ENCODE measurements around the gene TNKS2.

Gene TNKS2

GRCh38 chr10:91787258-91787657 lies 11.0 kb upstream of the TNKS2 start:
- Histone ChIP-seq H3K27ac (ENCODE audit: low read depth, low read length) (no peak overlapping the region), H3F3A (ENCODE audit: control insufficient read depth, insufficient read depth) (no peaks in the 10 kb centered on the region), H3K9me3 (ENCODE audit: control insufficient read depth, insufficient read depth, low read length) (no peaks in the 10 kb centered on the region), H3K79me2 (ENCODE audit: control insufficient read depth, low read length) (no peaks in the 10 kb centered on the region), H3K4me2 (ENCODE audit: low read length) (no peak overlapping the region), H3K9me2 (replicated peaks; ENCODE audit: control insufficient read depth, low read length) (no peaks in the 10 kb centered on the region), H3K4me3 (ENCODE audit: low read length) (no peak overlapping the region), H3K4me1 (ENCODE audit: control insufficient read depth, low read length) (peaks cover 3% of the 10 kb centered on the region; the same call in 1 of the 2 replicates), H4K20me1 (ENCODE audit: control insufficient read depth, insufficient read depth, low read depth, low read length) (no peaks in the 10 kb centered on the region), H3K36me3 (ENCODE audit: control insufficient read depth, low read length) (no peaks in the 10 kb centered on the region), H3K27me3 (ENCODE audit: control insufficient read depth, low read length) (no peaks in the 10 kb centered on the region)
- TF ChIP-seq EZH2phosphoT487 (IDR thresholded peaks at IDR 0.05; ENCODE audit: borderline replicate concordance, low read length) (no peak), CTCF (IDR thresholded peaks at IDR 0.05; ENCODE audit: low read depth, low read length, poor library complexity, severe bottlenecking) (no peak)

- Histone ChIP-seq H3K4me3 (ENCODE audit: low read length) (no peak overlapping the region), H4K20me1 (ENCODE audit: control insufficient read depth, insufficient read depth, low read depth, low read length) (no peaks in the 10 kb centered on the region), H3F3A (ENCODE audit: control insufficient read depth, insufficient read depth) (no peaks in the 10 kb centered on the region), H3K4me1 (ENCODE audit: control insufficient read depth, low read length) (peaks cover 3% of the 10 kb centered on the region; the same call in 1 of the 2 replicates), H3K9me3 (ENCODE audit: control insufficient read depth, insufficient read depth, low read length) (no peaks in the 10 kb centered on the region), H3K4me2 (ENCODE audit: low read length) (no peak overlapping the region), H3K36me3 (ENCODE audit: control insufficient read depth, low read length) (no peaks in the 10 kb centered on the region), H3K27ac (ENCODE audit: low read depth, low read length) (no peak overlapping the region), H3K27me3 (ENCODE audit: control insufficient read depth, low read length) (no peaks in the 10 kb centered on the region), H3K79me2 (ENCODE audit: control insufficient read depth, low read length) (no peaks in the 10 kb centered on the region), H3K9me2 (replicated peaks; ENCODE audit: control insufficient read depth, low read length) (no peaks in the 10 kb centered on the region)
- TF ChIP-seq EZH2phosphoT487 (IDR thresholded peaks at IDR 0.05; ENCODE audit: borderline replicate concordance, low read length) (no peak), CTCF (IDR thresholded peaks at IDR 0.05; ENCODE audit: low read depth, low read length, poor library complexity, severe bottlenecking) (no peak)
Measured at GRCh38 chr10:91787810-91788209, 10.4 kb upstream of the TNKS2 start.

DNA sequence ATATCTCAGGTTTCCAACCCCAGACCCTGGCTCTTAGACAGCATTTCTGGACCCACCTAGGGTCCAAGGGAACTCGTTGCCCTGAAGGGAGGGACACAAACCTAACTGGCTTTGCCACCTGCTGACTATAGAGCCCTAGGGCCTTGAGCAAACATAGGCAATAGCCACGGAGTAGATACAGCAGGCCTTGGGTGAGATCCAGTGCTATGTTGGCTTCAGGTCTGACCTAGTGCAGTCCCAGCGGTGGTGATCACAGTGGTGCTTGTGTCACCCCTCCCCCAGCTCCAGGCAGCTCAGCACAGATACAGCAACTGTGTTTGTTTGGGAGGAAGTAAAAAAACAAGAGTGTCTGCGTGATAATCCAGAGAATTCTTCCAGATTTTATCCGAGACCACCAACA lies 9.7 kb upstream of the TNKS2 start:
- no peaks in the 10 kb centered on the region for H3K36me3 ChIP-seq (ENCODE audit: control insufficient read depth, low read length)
- no peaks in the 10 kb centered on the region for H4K20me1 ChIP-seq (ENCODE audit: control insufficient read depth, insufficient read depth, low read depth, low read length)
- H3K4me1 ChIP-seq (ENCODE audit: control insufficient read depth, low read length) = peaks cover 3% of the 10 kb centered on the region; the same call in 1 of the 2 replicates
- H3K4me3 ChIP-seq (ENCODE audit: low read length) = no peak overlapping the region
- TF ChIP-seq EZH2phosphoT487 (IDR thresholded peaks at IDR 0.05; ENCODE audit: borderline replicate concordance, low read length) (no peak), CTCF (IDR thresholded peaks at IDR 0.05; ENCODE audit: low read depth, low read length, poor library complexity, severe bottlenecking) (no peak)
- no peaks in the 10 kb centered on the region for H3K79me2 ChIP-seq (ENCODE audit: control insufficient read depth, low read length)
- H3K9me2 ChIP-seq (replicated peaks; ENCODE audit: control insufficient read depth, low read length) = no peaks in the 10 kb centered on the region
- H3K27ac ChIP-seq (ENCODE audit: low read depth, low read length) = no peak overlapping the region
- no peaks in the 10 kb centered on the region for H3K9me3 ChIP-seq (ENCODE audit: control insufficient read depth, insufficient read depth, low read length)
- no peak overlapping the region for H3K4me2 ChIP-seq (ENCODE audit: low read length)
- no peaks in the 10 kb centered on the region for H3K27me3 ChIP-seq (ENCODE audit: control insufficient read depth, low read length)
- no peaks in the 10 kb centered on the region for H3F3A ChIP-seq (ENCODE audit: control insufficient read depth, insufficient read depth)

Data from DOHH2 (cell line).